C4-2B (cell line): ENCODE data around the gene SCO2.

Experiments used
- H3K27ac ChIP-seq: fragments of 450-650 bp; 2 replicates; pipeline ENCODE4 v1.5.1; 2017
- ZFX ChIP-seq: fragments of 450-650 bp; IDR thresholded peaks from 2 replicates; pipeline ENCODE4 v1.6.1; 2017
- TF ChIP-seq, protein P1 (sequence below): fragments of 450-650 bp; conservative IDR thresholded peaks from 2 replicates; pipeline ENCODE4 v1.5.1; 2017; ENCODE audit warnings: mild to moderate bottlenecking

The SCO2 gene

GRCh38 chr22:50529416-50529896, 4.1 kb upstream of the SCO2 start:
- peak overlapping the region; percentile 98 for H3K27ac ChIP-seq
- no peak for TF ChIP-seq ZFX
- TF ChIP-seq, protein P1, sequence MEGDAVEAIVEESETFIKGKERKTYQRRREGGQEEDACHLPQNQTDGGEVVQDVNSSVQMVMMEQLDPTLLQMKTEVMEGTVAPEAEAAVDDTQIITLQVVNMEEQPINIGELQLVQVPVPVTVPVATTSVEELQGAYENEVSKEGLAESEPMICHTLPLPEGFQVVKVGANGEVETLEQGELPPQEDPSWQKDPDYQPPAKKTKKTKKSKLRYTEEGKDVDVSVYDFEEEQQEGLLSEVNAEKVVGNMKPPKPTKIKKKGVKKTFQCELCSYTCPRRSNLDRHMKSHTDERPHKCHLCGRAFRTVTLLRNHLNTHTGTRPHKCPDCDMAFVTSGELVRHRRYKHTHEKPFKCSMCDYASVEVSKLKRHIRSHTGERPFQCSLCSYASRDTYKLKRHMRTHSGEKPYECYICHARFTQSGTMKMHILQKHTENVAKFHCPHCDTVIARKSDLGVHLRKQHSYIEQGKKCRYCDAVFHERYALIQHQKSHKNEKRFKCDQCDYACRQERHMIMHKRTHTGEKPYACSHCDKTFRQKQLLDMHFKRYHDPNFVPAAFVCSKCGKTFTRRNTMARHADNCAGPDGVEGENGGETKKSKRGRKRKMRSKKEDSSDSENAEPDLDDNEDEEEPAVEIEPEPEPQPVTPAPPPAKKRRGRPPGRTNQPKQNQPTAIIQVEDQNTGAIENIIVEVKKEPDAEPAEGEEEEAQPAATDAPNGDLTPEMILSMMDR: no peak

DNA sequence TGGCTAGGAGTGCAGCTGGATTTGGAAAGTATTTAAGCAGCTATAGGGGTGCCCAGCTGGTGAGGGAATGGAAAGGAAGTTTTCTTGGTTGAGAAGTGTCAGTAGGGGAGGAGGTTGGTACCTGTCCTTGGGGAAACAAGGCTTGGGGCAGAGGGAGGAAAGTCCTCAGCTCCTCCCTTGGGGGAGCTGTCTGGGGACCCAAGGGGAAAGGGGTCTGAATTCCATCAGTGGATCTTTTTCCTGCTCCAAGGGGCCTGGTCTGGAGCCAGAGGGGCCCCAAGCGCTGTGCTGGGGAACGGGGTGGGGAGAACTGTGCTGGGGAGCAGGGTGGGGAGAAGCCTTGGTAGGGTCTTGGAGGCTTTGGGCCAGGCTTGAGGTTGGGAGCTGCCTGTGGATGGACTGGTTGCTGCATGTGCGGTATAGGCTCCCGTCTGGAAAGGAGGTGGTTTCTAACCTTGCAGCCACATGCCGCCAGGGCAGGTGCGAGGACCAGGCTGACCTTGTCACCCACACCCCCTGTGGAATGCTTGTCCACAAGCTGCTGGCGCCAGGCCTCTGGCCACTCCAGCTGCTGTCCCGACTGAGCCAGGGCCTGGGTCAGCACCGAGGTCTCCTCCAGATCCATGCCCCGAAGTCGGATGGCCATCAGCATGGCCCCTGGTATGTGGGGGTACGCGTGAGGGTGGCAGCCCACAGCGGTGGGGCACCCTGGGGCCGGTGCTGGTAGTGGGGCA, 3.5 kb upstream of the SCO2 start:
- TF ChIP-seq, protein P1: no peak
- no peak for TF ChIP-seq ZFX
- peak overlapping the region; percentile 98 for H3K27ac ChIP-seq

DNA sequence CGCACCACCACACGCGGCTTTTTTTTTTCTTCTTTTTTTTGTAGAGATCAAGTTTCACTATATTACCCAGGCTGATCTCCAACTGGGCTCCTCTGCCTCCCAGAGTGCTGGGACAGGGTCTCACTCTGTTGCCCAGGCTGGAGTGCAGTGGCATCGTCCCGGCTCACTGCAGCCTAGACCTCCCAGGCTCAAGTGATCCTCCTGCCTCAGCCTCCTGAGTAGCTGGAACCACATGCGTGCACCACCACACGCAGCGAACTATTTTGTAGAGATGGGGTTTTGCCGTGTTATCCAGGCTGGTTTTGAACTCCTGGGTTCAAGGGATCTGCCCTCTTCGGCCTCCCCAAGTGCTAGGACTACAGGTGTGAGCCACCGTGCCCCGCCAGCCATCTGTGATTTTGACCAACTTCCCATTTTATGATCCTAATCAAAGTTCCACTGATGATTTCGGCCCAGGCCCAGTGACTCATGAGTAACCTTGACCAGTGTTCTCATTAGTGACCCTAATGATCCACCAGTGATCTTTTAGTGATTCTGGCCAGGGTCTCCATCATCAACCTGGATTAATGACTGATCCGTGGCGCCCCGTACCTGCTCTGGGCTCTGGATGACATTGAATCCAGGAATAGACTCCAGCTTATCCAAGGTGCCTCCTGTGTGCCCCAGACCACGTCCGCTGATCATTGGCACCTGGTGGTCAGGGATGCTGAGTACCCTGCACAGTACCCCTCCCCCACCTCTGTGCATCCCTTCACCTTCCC, 2.7 kb upstream of the SCO2 start:
- TF ChIP-seq ZFX: no peak
- TF ChIP-seq, protein P1: no peak
- peak overlapping the region; percentile 98 for H3K27ac ChIP-seq

- TF ChIP-seq ZFX: no peak
- TF ChIP-seq, protein P1: no peak
Measured at GRCh38 chr22:50526834-50527801, 1.7 kb upstream of the SCO2 start.

GRCh38 chr22:50526108-50526833, 873 bp upstream of the SCO2 start:
- TF ChIP-seq ZFX: peak; percentile 72
- TF ChIP-seq, protein P1: peak; percentile 84
- H3K27ac ChIP-seq: peak overlapping the region; percentile 98

More at GRCh38 chr22:50526834-50527801, 1.7 kb upstream of the SCO2 start:
- H3K27ac ChIP-seq: peak overlapping the region; percentile 98

- H3K27ac ChIP-seq: peak overlapping the region; percentile 98
- TF ChIP-seq ZFX: no peak
- TF ChIP-seq, protein P1: 0 out of 2 replicates have a peak, but pooled peaks have one; percentile 71
Measured at GRCh38 chr22:50525858-50526107, 385 bp upstream of the SCO2 start.
